CD14-positive monocyte (primary cell): Measurements from ENCODE around the gene BDH1. TPM values are rescaled to one million over a fixed set of nuclear protein-coding genes. Genes with fewer than 3 reads are reported as not detected.

Experiments
- DNase-seq, 3 donors: peaks; one replicate each; pipeline ENCODE4 v3.0.0-alpha.2; 2011 to 2022
- H2AFZ ChIP-seq: 2 replicates; pipeline ENCODE4 v1.6.0; 2012; ENCODE audit warnings: mild to moderate bottlenecking, low read depth, low read length, inconsistent platforms; ENCODE audit not compliant: insufficient read depth, poor library complexity, severe bottlenecking
- H3K27ac ChIP-seq, 2 donors: 1 replicate in 1 of 2; 2 replicates in 1 of 2; pipeline ENCODE4 v1.5.1; 2012 to 2013; ENCODE audit warnings: low read length in 2 of 2, control low read depth in 1 of 2, inconsistent platforms in 1 of 2, low read depth in 1 of 2, mild to moderate bottlenecking in 1 of 2
- H3K27me3 ChIP-seq, 2 donors: one replicate each; pipeline versions ENCODE4 v1.6.0 to v1.6.1; 2011 to 2013; ENCODE audit warnings: low read length in 2 of 2; ENCODE audit not compliant: control insufficient read depth in 2 of 2, insufficient read depth in 2 of 2
- H3K36me3 ChIP-seq, 2 donors: replicated peaks in 1 of 2; 1 replicate in 1 of 2; 2 replicates in 1 of 2; pipeline versions ENCODE4 v1.5.1 to v1.6.1; 2012 to 2013; ENCODE audit warnings: low read length in 2 of 2, control low read depth in 1 of 2, inconsistent platforms in 1 of 2, mild to moderate bottlenecking in 1 of 2; ENCODE audit not compliant: insufficient read depth in 2 of 2, control insufficient read depth in 1 of 2
- H3K4me1 ChIP-seq, 2 donors: 1 replicate in 1 of 2; 2 replicates in 1 of 2; pipeline versions ENCODE4 v1.5.1 to v1.6.1; 2012 to 2013; ENCODE audit warnings: low read length in 2 of 2, control low read depth in 1 of 2, inconsistent platforms in 1 of 2, mild to moderate bottlenecking in 1 of 2, moderate library complexity in 1 of 2; ENCODE audit not compliant: insufficient read depth in 2 of 2, control insufficient read depth in 1 of 2
- H3K4me2 ChIP-seq: replicated peaks from 2 replicates; pipeline ENCODE3; 2012; ENCODE audit warnings: low read length, moderate library complexity, mild to moderate bottlenecking; ENCODE audit not compliant: poor library complexity, severe bottlenecking; ENCODE audit errors: extremely low read depth
- H3K4me3 ChIP-seq, 3 experiments: fragments of 200-600 bp in 1 of 3; sonication (generic) in 1 of 3; replicated peaks in 1 of 3; 1 replicate in 2 of 3; 2 replicates in 1 of 3; pipeline ENCODE4 v1.5.1; 2011 to 2013; ENCODE audit warnings: low read length in 3 of 3, mild to moderate bottlenecking in 3 of 3, control low read depth in 2 of 3, low read depth in 2 of 3, inconsistent platforms in 1 of 3, moderate library complexity in 1 of 3
- H3K79me2 ChIP-seq: 2 replicates; pipeline ENCODE4 v1.6.0; 2012; ENCODE audit warnings: mild to moderate bottlenecking, control low read depth, inconsistent platforms, low read length, moderate library complexity; ENCODE audit not compliant: insufficient read depth
- H3K9ac ChIP-seq: 2 replicates; pipeline ENCODE4 v1.6.0; 2017; ENCODE audit warnings: low read length, mild to moderate bottlenecking; ENCODE audit not compliant: insufficient read depth, poor library complexity, severe bottlenecking
- H3K9me3 ChIP-seq, 2 donors: replicated peaks in 1 of 2; 1 replicate in 1 of 2; 2 replicates in 1 of 2; pipeline versions ENCODE4 v1.5.1 to v1.6.1; 2012 to 2013; ENCODE audit warnings: low read length in 2 of 2, control low read depth in 1 of 2; ENCODE audit not compliant: control insufficient read depth in 1 of 2, insufficient read depth in 1 of 2
- H4K20me1 ChIP-seq: 2 replicates; pipeline ENCODE4 v1.6.0; 2012; ENCODE audit warnings: mild to moderate bottlenecking, low read length, control low read depth, moderate library complexity; ENCODE audit not compliant: insufficient read depth
- H3K27ac Mint-ChIP-seq, 7 donors: one replicate each; pipeline ENCODE4 v1.8.0; 2020; ENCODE audit warnings: mild to moderate bottlenecking in 7 of 7, mixed read lengths in 7 of 7, moderate library complexity in 6 of 7, inconsistent platforms in 2 of 7
- H3K27me3 Mint-ChIP-seq, 3 donors: one replicate each; pipeline ENCODE4 v1.8.0; 2021 to 2022; ENCODE audit warnings: low read depth in 3 of 3, mild to moderate bottlenecking in 3 of 3, mixed read lengths in 3 of 3, moderate library complexity in 3 of 3, inconsistent platforms in 1 of 3
- H3K36me3 Mint-ChIP-seq, 2 donors: one replicate each; pipeline ENCODE4 v1.8.0; 2020; ENCODE audit warnings: mixed read lengths in 2 of 2, inconsistent platforms in 1 of 2, mild to moderate bottlenecking in 1 of 2
- H3K4me1 Mint-ChIP-seq: one replicate; pipeline ENCODE4 v1.8.0; 2020; ENCODE audit warnings: mild to moderate bottlenecking, mixed read lengths
- H3K4me3 Mint-ChIP-seq, 2 donors: one replicate each; pipeline ENCODE4 v1.8.0; 2020; ENCODE audit warnings: mild to moderate bottlenecking in 2 of 2, mixed read lengths in 2 of 2, moderate library complexity in 1 of 2
- H3K9me3 Mint-ChIP-seq, 7 donors: one replicate each; pipeline ENCODE4 v1.8.0; 2020 to 2022; ENCODE audit warnings: mixed read lengths in 7 of 7, mild to moderate bottlenecking in 6 of 7, moderate library complexity in 6 of 7, inconsistent platforms in 2 of 7
- WGBS: methylation state at CpG from one replicate; pipeline ENCODE4 v1.1.5; 2013; ENCODE audit warnings: missing lambda C conversion rate; ENCODE audit not compliant: insufficient coverage; 5-methylcytosine and 5-hydroxymethylcytosine counted together
- intact Hi-C, 2 donors: fragments of 100-400 bp; cut with micrococcal nuclease; formaldehyde crosslinking; loops; one replicate each; pipeline versions ENCODE4 v1.15.0 to v1.15.1; 2023
- polyA plus RNA-seq, 3 donors: library from polyadenylated mRNA; depleted of rRNA in 1 of 3; unstranded in 2 of 3; stranded (reverse) in 1 of 3; fragments of 300-500 nt in 2 of 3; fragments of >200 nt in 1 of 3; fragmentation: Illumina TruSeq in 2 of 3; gene quantifications; 1 replicate in 2 of 3; 2 replicates in 1 of 3; pipeline ENCODE4 v1.2.3, GENCODE V29; 2012 to 2021
- TF ChIP-seq, protein P1 (sequence below): fragments of 200-600 bp; IDR thresholded peaks from one replicate; pipeline ENCODE4 v1.8.0; 2022; ENCODE audit warnings: antibody characterized with exemption, mild to moderate bottlenecking

The BDH1 gene
- polyA plus RNA-seq, 3 donors: 2.8 to 5.3 (median 5.2) TPM

DNA sequence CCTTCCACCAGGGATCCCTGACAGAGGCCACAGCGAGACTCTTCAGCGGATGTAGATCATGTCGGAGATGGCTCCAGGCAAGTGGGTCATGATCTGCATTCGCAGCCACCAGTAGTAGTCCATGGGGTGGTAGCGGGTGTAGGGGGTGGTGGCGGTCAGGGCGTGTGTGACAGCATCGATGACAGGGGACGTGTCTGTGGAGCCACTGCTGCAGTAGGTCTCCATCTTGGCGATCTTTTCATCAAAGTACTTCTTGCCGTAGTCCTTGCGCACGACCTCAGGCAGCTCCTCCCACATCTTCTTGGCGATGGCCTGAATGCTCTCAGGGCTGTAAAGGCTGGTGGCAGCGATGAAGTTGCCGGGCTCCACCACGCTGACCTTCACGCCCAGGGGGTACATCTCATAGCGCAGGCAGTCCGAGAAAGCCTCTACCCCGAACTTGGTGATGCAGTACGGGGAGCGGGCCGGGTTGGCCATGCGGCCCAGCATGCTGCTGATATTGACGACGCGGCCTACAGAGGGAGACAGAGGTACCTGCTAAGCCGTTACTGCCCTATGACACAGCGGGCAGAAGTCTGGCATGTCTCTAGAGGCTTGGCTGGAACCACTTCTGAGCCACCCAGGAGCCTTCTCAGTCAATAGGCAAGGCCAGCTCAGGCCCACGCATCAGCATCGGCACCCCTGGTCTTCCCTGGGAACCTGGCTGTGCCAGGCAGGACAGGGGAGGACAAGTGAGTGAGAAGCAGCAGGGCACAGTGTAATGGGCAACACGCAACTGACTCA, 43.7 kb downstream of the BDH1 start:
- H3K9me3 Mint-ChIP-seq: no peaks in the 10 kb centered on the region
- no peak overlapping the region for H2AFZ ChIP-seq
- H3K4me2 ChIP-seq: no peak overlapping the region
- H3K4me1 ChIP-seq: peaks cover 9 to 11% of the 10 kb centered on the region in 2 donors
- H3K4me1 Mint-ChIP-seq: peaks cover 13% of the 10 kb centered on the region
- peaks cover 0 to 3% of the 10 kb centered on the region in 2 donors for H3K27me3 ChIP-seq
- intact Hi-C loops: loop anchor here in 1 of 2 donors (2.0 kb wide), 1 partner anchor 253 kb away; no protein-coding TSS in a partner anchor
- H3K27ac ChIP-seq: no peak overlapping the region
- H3K79me2 ChIP-seq: no peaks in the 10 kb centered on the region
- TF ChIP-seq, protein P1, sequence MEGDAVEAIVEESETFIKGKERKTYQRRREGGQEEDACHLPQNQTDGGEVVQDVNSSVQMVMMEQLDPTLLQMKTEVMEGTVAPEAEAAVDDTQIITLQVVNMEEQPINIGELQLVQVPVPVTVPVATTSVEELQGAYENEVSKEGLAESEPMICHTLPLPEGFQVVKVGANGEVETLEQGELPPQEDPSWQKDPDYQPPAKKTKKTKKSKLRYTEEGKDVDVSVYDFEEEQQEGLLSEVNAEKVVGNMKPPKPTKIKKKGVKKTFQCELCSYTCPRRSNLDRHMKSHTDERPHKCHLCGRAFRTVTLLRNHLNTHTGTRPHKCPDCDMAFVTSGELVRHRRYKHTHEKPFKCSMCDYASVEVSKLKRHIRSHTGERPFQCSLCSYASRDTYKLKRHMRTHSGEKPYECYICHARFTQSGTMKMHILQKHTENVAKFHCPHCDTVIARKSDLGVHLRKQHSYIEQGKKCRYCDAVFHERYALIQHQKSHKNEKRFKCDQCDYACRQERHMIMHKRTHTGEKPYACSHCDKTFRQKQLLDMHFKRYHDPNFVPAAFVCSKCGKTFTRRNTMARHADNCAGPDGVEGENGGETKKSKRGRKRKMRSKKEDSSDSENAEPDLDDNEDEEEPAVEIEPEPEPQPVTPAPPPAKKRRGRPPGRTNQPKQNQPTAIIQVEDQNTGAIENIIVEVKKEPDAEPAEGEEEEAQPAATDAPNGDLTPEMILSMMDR: no peak
- no peaks in the 10 kb centered on the region for H3K9me3 ChIP-seq
- H3K27me3 Mint-ChIP-seq: peaks cover 2 to 3% (median 2%) of the 10 kb centered on the region in 3 donors
- H4K20me1 ChIP-seq: no peaks in the 10 kb centered on the region
- H3K9ac ChIP-seq: no peak overlapping the region
- no peak overlapping the region for H3K4me3 ChIP-seq
- DNase-seq: no peak
- 97% methylated on average over 30 of the region's 33 CpGs for WGBS
- peaks cover 29 to 37% of the 10 kb centered on the region in 2 donors for H3K36me3 ChIP-seq
- peak overlapping the region in 4 of 7 donors; percentile 3 to 74 (median 46) for H3K27ac Mint-ChIP-seq
- H3K36me3 Mint-ChIP-seq: peaks cover 41 to 43% of the 10 kb centered on the region in 2 donors
- no peak overlapping the region for H3K4me3 Mint-ChIP-seq

DNA sequence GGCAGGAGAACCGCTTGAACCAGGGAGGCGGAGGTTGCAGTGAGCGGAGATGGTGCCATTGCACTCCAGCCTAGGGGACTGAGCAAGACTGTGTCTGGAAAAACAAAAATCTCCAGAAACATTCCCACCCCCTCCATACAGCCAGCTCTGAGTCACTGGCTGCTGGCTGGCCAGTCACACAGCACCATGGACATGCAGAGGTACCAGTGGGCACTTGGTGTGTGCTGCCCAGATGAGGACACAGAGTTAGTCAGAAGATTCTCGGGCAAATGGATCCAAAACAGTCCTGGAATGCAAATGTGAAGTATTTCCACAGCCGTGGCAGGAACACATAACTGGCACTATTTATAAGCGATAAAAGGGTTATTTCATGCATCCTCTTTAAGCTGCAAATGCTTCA, 44.6 kb downstream of the BDH1 start:
- peaks cover 29 to 37% of the 10 kb centered on the region in 2 donors for H3K36me3 ChIP-seq
- H3K9me3 ChIP-seq: no peaks in the 10 kb centered on the region
- no peak overlapping the region for H3K4me3 ChIP-seq
- peaks cover 0 to 3% of the 10 kb centered on the region in 2 donors for H3K27me3 ChIP-seq
- no peaks in the 10 kb centered on the region for H4K20me1 ChIP-seq
- intact Hi-C loops: loop anchor here in 1 of 2 donors (2.0 kb wide), 1 partner anchor 252 kb away; no protein-coding TSS in a partner anchor
- H3K27ac ChIP-seq: no peak overlapping the region
- H3K9me3 Mint-ChIP-seq: no peaks in the 10 kb centered on the region
- peaks cover 7% of the 10 kb centered on the region for H3K4me1 Mint-ChIP-seq
- peaks cover 2 to 3% (median 2%) of the 10 kb centered on the region in 3 donors for H3K27me3 Mint-ChIP-seq
- no peak overlapping the region for H3K4me2 ChIP-seq
- H3K36me3 Mint-ChIP-seq: peaks cover 37 to 38% of the 10 kb centered on the region in 2 donors
- WGBS: 97% methylated on average over 5 of the region's 6 CpGs
- H3K9ac ChIP-seq: no peak overlapping the region
- TF ChIP-seq, protein P1: no peak
- no peaks in the 10 kb centered on the region for H3K79me2 ChIP-seq
- H3K27ac Mint-ChIP-seq: no peak overlapping the region
- H3K4me1 ChIP-seq: peaks cover 8 to 9% of the 10 kb centered on the region in 2 donors
- H3K4me3 Mint-ChIP-seq: no peak overlapping the region
- no peak overlapping the region for H2AFZ ChIP-seq
- no peak for DNase-seq
